HG02938 (cell line): ENCODE data around the gene SCAPER.
"Not testable (repeated sequence)": the region's sequence is repeated elsewhere in the genome, so short reads cannot be mapped to it uniquely, and the experiment has no call there.

ENCODE experiments used
- ATAC-seq: cut with Tn5 transposase; IDR thresholded peaks from one replicate; pipeline ENCODE4 v1.9.1; 2021; ENCODE audit warnings: mild to moderate bottlenecking, moderate library complexity; ENCODE audit not compliant: unreplicated experiment

The SCAPER gene

GRCh38 chr15:76861815-76862397, 43.2 kb downstream of the SCAPER start:
- ATAC-seq: no peak

- ATAC-seq: no peak
These were observed 44.9 kb downstream of the SCAPER start for GRCh38 chr15:76860201-76860600.

DNA sequence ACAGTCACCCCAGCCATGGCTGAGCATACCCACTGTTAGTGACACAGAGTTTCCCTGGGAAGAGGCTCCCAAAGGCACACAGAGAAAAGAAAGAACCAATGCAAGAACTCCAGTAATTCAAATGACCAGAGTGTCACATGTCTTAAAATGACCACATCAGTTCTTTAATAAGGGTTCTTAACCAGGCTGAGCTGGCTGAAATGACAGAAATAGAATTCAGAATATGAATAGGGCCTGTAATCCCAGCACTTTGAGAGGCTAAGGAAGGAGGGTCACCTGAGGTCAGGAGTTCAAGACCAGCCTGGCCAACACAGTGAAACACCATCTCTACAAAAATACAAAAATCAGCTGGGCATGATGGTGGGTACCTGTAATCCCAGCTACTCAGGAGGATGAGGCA, 54.8 kb downstream of the SCAPER start:
- not testable (repeated sequence) for ATAC-seq

- no peak for ATAC-seq
These were observed 58.4 kb downstream of the SCAPER start for GRCh38 chr15:76846782-76847181.

GRCh38 chr15:76844096-76844495, 61.0 kb downstream of the SCAPER start:
- no peak for ATAC-seq

DNA sequence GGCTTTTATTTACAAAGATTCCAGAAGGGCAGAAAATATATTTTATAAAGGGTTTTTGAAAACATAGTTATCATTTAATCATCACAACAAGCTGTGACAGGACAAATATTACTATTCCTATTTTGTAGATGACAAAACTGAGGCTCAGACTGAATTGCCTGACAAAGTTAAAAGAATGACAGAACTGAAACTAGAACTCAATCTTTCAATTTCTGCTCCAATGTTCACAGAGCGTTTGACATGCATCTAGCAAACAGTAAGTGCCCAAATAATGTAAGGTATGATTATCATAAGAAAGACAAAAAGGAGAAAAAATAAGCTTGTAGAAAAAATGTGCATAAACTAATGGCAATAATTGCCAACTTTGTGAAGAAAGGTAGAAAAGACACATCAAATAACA, 61.9 kb downstream of the SCAPER start:
- no peak for ATAC-seq

DNA sequence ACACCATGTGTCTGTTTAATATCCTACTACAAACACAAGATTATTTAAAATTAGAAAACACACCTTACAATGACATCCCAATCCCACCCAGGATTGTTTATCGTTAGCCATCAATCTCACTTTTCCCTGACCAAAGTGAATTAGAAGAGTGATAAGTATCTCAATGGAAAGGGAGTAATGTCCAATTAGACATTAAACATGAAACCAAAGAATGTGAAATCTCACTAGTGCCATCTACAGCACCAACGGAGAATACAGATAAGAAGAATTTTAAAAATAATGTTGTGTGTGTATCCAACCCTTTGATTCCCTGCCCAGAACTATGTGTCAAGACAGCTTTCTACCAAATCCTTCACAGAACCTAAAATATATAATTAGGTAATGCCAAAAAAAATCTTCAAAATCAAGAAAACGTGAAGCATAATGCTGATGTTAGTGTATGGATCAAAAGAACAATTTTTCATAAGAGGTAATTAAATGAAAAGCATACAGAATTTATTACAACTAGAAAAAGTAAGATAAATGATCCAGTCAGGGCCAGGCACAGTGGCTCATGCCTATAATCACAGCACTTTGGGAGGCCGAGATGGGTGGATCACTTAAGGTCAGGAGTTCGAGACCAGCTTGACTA, 64.2 kb downstream of the SCAPER start:
- ATAC-seq: no peak

DNA sequence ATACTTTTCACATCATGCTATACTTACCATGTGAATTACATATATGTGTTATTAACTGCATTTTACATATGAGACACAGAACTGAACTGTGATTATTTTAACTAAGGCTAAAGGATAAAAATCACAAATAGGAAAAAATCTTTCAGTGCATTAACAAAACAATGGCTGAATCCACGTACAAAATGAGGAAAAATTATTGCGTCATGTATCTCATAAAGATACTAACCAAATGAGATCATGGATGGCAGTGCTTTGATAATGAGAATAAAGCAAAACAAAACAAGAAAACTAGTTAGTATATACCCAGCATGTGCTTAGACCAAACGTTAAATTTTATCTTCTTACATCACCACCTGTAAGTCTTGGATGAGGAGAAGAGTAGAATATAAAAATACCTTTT, 66.0 kb downstream of the SCAPER start:
- ATAC-seq: no peak

GRCh38 chr15:76837474-76837873, 67.7 kb downstream of the SCAPER start:
- no peak for ATAC-seq

DNA sequence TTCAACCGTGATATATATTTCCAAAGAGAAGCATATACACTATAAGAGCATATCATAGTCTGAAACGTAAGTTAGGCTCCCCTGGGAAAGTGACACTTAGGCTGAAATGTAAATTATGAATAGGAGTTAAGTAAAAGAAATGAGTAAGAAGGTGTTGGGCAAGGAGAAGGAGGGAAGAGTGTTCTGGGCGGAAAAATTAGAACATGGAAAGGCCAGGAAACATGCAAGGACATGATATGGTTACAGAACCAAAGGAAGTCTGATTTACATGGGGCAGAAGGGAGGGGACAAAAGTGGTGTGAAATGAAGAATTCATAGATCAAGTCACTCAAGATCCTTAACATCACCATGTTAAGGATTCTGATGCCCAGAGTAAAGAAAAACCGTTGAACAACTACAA, 75.2 kb downstream of the SCAPER start:
- ATAC-seq: no peak

- ATAC-seq: no peak
These were observed 81.2 kb downstream of the SCAPER start for GRCh38 chr15:76823890-76824289.

GRCh38 chr15:76823303-76823702, 81.8 kb downstream of the SCAPER start:
- no peak for ATAC-seq

- not testable (repeated sequence) for ATAC-seq
These were observed 86.2 kb downstream of the SCAPER start for GRCh38 chr15:76818926-76819325.

DNA sequence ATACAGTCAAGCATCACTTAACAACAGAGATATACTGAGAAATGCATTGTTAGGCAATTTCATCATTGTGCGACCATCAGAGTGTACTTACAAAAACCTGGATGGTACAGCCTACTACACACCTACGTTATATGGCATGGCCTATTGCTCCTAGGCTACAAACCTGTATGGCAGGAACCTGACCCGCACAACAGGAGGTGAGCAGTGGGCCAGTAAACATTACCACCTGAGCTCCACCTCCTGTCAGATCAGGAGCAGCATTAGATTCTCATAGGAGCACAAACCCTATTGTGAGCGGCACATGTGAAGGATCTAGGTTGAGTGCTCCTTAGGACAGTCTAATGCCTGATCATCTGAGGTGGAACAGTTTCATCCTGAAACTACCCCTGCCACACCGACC, 89.7 kb downstream of the SCAPER start:
- ATAC-seq: no peak

DNA sequence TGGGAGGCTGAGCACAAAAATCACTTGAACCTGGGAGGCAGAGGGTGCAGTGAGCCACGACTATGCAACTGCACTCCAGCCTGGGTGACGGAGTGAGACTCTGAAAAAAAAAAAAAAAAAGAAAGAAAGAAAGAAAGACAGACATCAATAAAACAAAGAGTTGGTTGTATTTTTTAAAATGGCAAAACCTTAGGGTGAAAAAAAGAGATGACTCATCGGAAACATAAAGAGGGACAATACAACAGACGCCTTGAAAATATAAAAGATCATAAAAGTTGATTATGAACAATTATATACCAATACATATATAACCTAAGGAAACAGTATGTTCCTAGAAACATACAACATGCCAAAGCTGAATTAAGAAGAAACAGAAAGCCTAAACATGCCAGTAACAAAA, 92.8 kb downstream of the SCAPER start:
- ATAC-seq: no peak

DNA sequence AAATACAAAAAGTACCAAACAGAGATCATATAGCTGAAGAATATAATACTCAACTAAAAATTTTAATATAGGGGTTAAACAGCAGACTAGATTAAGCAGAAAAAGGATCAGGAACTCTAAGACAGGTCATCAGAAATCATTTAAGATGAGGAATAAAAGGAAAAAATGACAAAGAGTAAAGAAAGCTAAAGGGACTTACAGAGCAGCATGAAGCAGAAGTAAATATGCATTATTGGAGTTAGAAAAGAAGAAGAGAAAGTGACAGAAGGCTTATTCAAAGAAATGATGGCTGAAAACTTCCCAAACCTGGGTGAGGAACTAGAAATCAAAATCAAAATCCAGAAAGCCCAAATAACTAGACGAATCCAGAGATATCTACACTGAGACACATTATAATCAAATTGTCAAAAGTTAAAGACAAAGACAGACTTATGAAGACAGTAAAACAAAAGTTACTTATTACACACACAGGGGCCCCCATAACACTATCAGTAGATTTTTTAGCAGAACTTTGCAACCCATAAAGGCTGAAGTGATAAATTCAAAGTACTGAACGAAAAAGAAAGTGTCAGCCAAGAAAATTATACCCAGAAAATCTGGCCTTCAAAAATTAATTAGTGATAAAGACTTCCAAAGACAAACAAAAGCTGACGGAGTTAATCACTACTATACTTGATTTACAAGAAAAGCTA, 95.6 kb downstream of the SCAPER start:
- no peak for ATAC-seq

GRCh38 chr15:76803049-76803571, 102.0 kb downstream of the SCAPER start:
- ATAC-seq: no peak

- no peak for ATAC-seq
These were observed 102.7 kb downstream of the SCAPER start for GRCh38 chr15:76802411-76802810.

DNA sequence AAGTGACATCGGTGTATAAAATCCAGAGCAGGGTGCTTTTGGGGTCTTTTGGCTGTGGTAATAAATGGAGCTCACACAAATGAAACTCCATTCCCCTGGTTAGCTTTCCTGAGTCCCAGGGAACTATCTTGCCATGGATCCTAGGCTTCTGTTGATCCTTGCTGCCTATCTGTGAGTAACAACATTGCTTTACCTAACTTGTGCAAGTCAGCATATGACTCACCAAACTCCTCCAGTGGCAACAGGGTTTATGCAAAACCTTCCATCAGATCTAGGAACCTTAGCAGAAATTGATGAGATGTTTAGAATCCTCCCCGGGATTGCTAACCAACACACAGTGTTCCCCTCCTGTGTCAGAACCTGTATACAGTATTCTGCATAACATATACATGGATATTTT, 105.4 kb downstream of the SCAPER start:
- no peak for ATAC-seq

DNA sequence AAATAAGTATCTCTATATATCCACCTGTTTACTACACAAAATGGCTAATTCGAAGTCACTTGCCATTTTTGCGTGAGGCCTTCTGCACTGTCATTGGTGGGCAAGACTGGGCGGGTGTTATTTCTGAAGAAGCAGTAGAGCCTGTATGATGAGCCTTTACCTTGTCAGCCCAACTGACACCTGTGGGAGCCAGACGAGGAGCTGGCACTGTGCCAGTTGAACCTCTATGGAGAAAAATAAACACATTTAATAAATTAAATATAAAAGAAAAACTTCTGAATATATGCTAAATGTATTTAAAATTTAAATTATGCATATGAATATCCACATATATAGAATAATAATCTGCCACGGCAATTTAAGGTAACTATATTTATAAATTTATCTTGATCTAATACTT, 109.9 kb downstream of the SCAPER start:
- no peak for ATAC-seq

- no peak for ATAC-seq
These were observed 112.0 kb downstream of the SCAPER start for GRCh38 chr15:76793162-76793561.

GRCh38 chr15:76791511-76791910, 113.6 kb downstream of the SCAPER start:
- no peak for ATAC-seq
